ENCODE results near the gene MOK. TPM values are rescaled to one million over a fixed set of nuclear protein-coding genes. Genes with fewer than 3 reads are reported as not detected.

The MOK gene
- total RNA-seq, 4 donors from 2014 or later: 9.6 to 18.3 (median 10.7) TPM

GRCh38 chr14:102212356-102212755, 92.6 kb downstream of the MOK start:
- no peak for DNase-seq (ENCODE audit: extremely low spot score)
- Histone ChIP-seq H3K4me3 (no peak overlapping the region), H3K36me3 (peaks cover 13 to 60% (median 38%) of the 10 kb centered on the region in 4 donors), H3K27me3 (no peaks in the 10 kb centered on the region), H3K27ac (replicated peaks in 1 of 4) (no peak overlapping the region), H3K4me1 (peaks cover 15 to 26% (median 22%) of the 10 kb centered on the region in 4 donors), H3K9me3 (no peaks in the 10 kb centered on the region)
- intact Hi-C loops (cut with DNase I): no loop called here
- TF ChIP-seq POLR2AphosphoS5 (IDR thresholded peaks at IDR 0.05) (no peak), EP300 (IDR thresholded peaks at IDR 0.05) (no peak), CTCF (IDR thresholded peaks at IDR 0.05) (no peak), POLR2A (IDR thresholded peaks at IDR 0.05; ENCODE audit: low read depth) (no peak)
- 92% methylated on average over 8 of the region's 8 CpGs for WGBS

- Histone ChIP-seq H3K4me1 (peaks cover 12 to 25% (median 22%) of the 10 kb centered on the region in 4 donors), H3K36me3 (peaks cover 13 to 67% (median 42%) of the 10 kb centered on the region in 4 donors), H3K27me3 (no peaks in the 10 kb centered on the region), H3K9me3 (no peaks in the 10 kb centered on the region), H3K4me3 (no peak overlapping the region), H3K27ac (replicated peaks in 1 of 4) (no peak overlapping the region)
- 95% methylated on average over 9 of the region's 12 CpGs for WGBS
- TF ChIP-seq EP300 (IDR thresholded peaks at IDR 0.05) (no peak), POLR2A (IDR thresholded peaks at IDR 0.05; ENCODE audit: low read depth) (no peak), POLR2AphosphoS5 (IDR thresholded peaks at IDR 0.05) (no peak), CTCF (IDR thresholded peaks at IDR 0.05) (no peak)
- no peak for DNase-seq (ENCODE audit: extremely low spot score)
- intact Hi-C loops (cut with DNase I): no loop called here
These were observed 93.7 kb downstream of the MOK start for GRCh38 chr14:102211240-102211639.

GRCh38 chr14:102210421-102211042, 94.4 kb downstream of the MOK start:
- H3K4me3 ChIP-seq: no peak overlapping the region
- peaks cover 13 to 74% (median 46%) of the 10 kb centered on the region in 4 donors for H3K36me3 ChIP-seq
- no peak for DNase-seq (ENCODE audit: extremely low spot score)
- 89% methylated on average over 24 of the region's 25 CpGs for WGBS
- no peak for TF ChIP-seq EP300 (IDR thresholded peaks at IDR 0.05)
- no peak for TF ChIP-seq POLR2A (IDR thresholded peaks at IDR 0.05; ENCODE audit: low read depth)
- no peak for TF ChIP-seq POLR2AphosphoS5 (IDR thresholded peaks at IDR 0.05)
- TF ChIP-seq CTCF (IDR thresholded peaks at IDR 0.05): no peak
- H3K27ac ChIP-seq (replicated peaks in 1 of 4): no peak overlapping the region
- intact Hi-C loops (cut with DNase I): no loop called here
- H3K4me1 ChIP-seq: peaks cover 5 to 18% (median 16%) of the 10 kb centered on the region in 4 donors
- no peaks in the 10 kb centered on the region for H3K9me3 ChIP-seq
- H3K27me3 ChIP-seq: no peaks in the 10 kb centered on the region

GRCh38 chr14:102209224-102209966, 95.6 kb downstream of the MOK start:
- H3K4me3 ChIP-seq: no peak overlapping the region
- intact Hi-C loops (cut with DNase I): no loop called here
- TF ChIP-seq POLR2A (IDR thresholded peaks at IDR 0.05; ENCODE audit: low read depth): no peak
- TF ChIP-seq CTCF (IDR thresholded peaks at IDR 0.05): peak in 1 of 3 experiments; percentile 10
- WGBS: 85% methylated on average over 14 of the region's 19 CpGs
- no peaks in the 10 kb centered on the region for H3K27me3 ChIP-seq
- H3K27ac ChIP-seq (replicated peaks in 1 of 4): no peak overlapping the region
- H3K9me3 ChIP-seq: no peaks in the 10 kb centered on the region
- peaks cover 13 to 86% (median 57%) of the 10 kb centered on the region in 4 donors for H3K36me3 ChIP-seq
- peaks cover 0 to 6% (median 5%) of the 10 kb centered on the region in 4 donors for H3K4me1 ChIP-seq
- no peak for DNase-seq (ENCODE audit: extremely low spot score)
